ENCODE results near the gene TOP2B. TPM values are rescaled to one million over a fixed set of nuclear protein-coding genes. Genes with fewer than 3 reads are reported as not detected.
A peak's percentile ranks its signal among the peaks of the same experiment; 100 is the strongest.

The TOP2B gene
- total RNA-seq, 1 experiment from 2014 or later, result 181 TPM

- Histone ChIP-seq H4K8ac (replicated peaks; ENCODE audit: insufficient read length, low read depth, low read length) (no peak overlapping the region), H3K79me1 (ENCODE audit: insufficient read depth, low read depth, low read length, poor library complexity, severe bottlenecking) (no peaks in the 10 kb centered on the region), H3K23me2 (ENCODE audit: insufficient read length, low read depth, low read length, poor library complexity, severe bottlenecking) (no peaks in the 10 kb centered on the region)
Observed at GRCh38 chr3:25678581-25678980, 13.9 kb upstream of the TOP2B start.

More at GRCh38 chr3:25678581-25678980, 13.9 kb upstream of the TOP2B start:
- Histone ChIP-seq H3K4me2 (ENCODE audit: insufficient read depth, insufficient read length, low read length) (no peak overlapping the region), H3K9me3 (ENCODE audit: control insufficient read depth, low read depth, low read length) (no peaks in the 10 kb centered on the region), H3K9ac (ENCODE audit: extremely low read depth, insufficient read length, low read length) (no peak overlapping the region), H2BK20ac (ENCODE audit: low read depth, low read length, poor library complexity, severe bottlenecking) (no peak overlapping the region), H3K4ac (ENCODE audit: low read depth, low read length) (no peak overlapping the region), H2BK120ac (ENCODE audit: low read depth, low read length, poor library complexity, severe bottlenecking) (no peak overlapping the region), H2BK12ac (ENCODE audit: insufficient read length, low read depth, low read length) (no peak overlapping the region), H2BK15ac (ENCODE audit: low read depth, low read length) (no peak overlapping the region), H4K5ac (ENCODE audit: insufficient read length, low read depth, low read length) (no peak overlapping the region), H3K23ac (ENCODE audit: insufficient read length, low read depth, low read length) (no peak overlapping the region), H2AK5ac (ENCODE audit: insufficient read length, low read length) (no peak overlapping the region), H3K27me3 (ENCODE audit: insufficient read depth, low read length) (no peaks in the 10 kb centered on the region), H3K56ac (ENCODE audit: insufficient read length, low read depth, low read length) (no peak overlapping the region), H3K14ac (ENCODE audit: insufficient read depth, low read length) (no peak overlapping the region), H3K79me2 (ENCODE audit: insufficient read depth, low read length) (no peaks in the 10 kb centered on the region), H2AFZ (ENCODE audit: low read length) (no peak overlapping the region), H3K4me1 (ENCODE audit: insufficient read depth, low read length) (no peaks in the 10 kb centered on the region), H4K20me1 (ENCODE audit: control insufficient read depth, insufficient read depth, insufficient read length) (no peaks in the 10 kb centered on the region), H3T11ph (ENCODE audit: low read length) (no peak overlapping the region), H4K91ac (ENCODE audit: insufficient read length, low read depth, low read length) (no peak overlapping the region), H3K18ac (ENCODE audit: insufficient read length, low read depth, low read length) (no peak overlapping the region), H2BK5ac (ENCODE audit: insufficient read length, low read length) (no peak overlapping the region), H3K27ac (ENCODE audit: insufficient read length, low read depth, low read length) (no peak overlapping the region)
- TF ChIP-seq CTCF (conservative IDR thresholded peaks at IDR 0.05), result no peak
- no peaks in the 10 kb centered on the region for H3K27me3 Mint-ChIP-seq (ENCODE audit: low read depth)
- H3K4me3 Mint-ChIP-seq, result no peak overlapping the region
- no peak for DNase-seq
- peaks cover 0 to 2% of the 10 kb centered on the region in 2 experiments; a peak in 1 of 5 replicates for H3K9me3 Mint-ChIP-seq
- H3K27ac Mint-ChIP-seq, result 0 out of 7 replicates have a peak overlapping the region, but pooled peaks of 1 of the 3 experiments have one; percentile 24
- H3K36me3 Mint-ChIP-seq (ENCODE audit: insufficient read depth in 1 of 3, low read depth in 3 of 3), result no peaks in the 10 kb centered on the region
- H3K4me1 Mint-ChIP-seq, result no peaks in the 10 kb centered on the region
